Myometrial cell (primary cell): ENCODE data around the gene SMKR1. TPM values are rescaled to one million over a fixed set of nuclear protein-coding genes. Genes with fewer than 3 reads are reported as not detected.

Experiments used
- total RNA-seq: library from RNA; depleted of rRNA; stranded (reverse); fragments of >200 nt; gene quantifications from 2 replicates; pipeline ENCODE4 v1.2.3, GENCODE V29; 2015

Gene SMKR1
- 1.2 TPM in 1 of 2 replicates, not detected in the other for total RNA-seq

DNA sequence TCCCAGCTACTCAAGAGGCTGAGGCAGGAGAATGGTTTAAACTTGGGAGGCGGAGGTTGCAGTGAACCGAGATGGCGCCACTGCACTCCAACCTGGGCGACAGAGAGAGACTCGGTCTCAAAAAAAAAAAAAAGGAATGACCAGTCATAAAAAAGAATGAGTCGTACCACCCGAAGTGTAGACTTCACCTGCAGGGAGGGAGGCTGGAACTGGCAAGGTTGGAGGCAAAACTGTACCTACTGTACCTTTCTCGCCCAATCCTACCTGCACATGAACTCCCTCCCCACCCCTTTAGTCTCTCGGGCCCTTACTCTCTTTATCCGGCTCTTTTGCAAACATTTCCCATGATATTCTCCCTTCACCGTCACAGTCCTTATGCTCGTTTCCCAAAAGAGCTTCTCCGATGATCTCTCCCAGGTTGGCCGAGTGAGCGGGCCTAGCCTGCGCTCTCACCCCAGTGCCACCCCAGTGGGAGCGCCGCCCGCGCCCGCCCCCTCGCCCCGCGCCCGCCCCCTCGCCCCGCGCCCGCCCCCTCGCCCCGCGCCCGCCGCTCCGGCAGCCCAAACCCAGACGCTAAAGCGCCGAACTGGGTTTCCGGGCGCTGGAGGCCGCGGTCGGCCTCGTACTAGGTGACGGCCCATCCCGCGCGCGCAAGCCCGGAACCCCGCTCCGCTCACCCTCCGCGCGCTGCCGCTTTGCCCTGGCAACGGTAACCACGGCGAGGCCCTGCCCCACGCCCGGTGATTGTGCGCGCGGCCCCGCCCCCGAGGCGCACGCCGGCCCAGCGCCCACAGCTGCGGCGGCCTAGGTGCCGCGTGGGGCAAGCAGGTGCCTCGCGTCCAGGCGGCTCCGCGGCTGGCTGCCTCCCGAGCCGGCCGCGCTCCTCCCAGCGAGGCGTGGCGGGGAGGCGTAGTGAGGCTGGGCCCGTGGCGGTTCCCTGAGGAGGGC lies at the start of gene SMKR1:
SMKR1 (plus strand) TSS at position 772 of the 948 bp plus-strand sequence. CDS start 294 bp downstream, outside the sequence.

Other genes starting within 250 kb of the SMKR1 start
- 5.8 and 6.1 TPM in 2 replicates for gene STRIP2, start 68.1 kb upstream of the SMKR1 start, total RNA-seq
- gene NRF1, start 109.2 kb downstream of the SMKR1 start, total RNA-seq: 5.0 and 6.9 TPM in 2 replicates